22Rv1 (cell line): Measurements from ENCODE around the gene CPZ.

ENCODE experiments used
- ZFX ChIP-seq: fragments of 450-650 bp; IDR thresholded peaks from 2 replicates; pipeline ENCODE4 v1.6.1; 2017; ENCODE audit warnings: antibody characterized with exemption, borderline replicate concordance
- TF ChIP-seq, protein P1 (sequence below): fragments of 450-650 bp; IDR thresholded peaks from 2 replicates; pipeline ENCODE4 v1.5.1; 2017; ENCODE audit warnings: mild to moderate bottlenecking

- TF ChIP-seq, protein P1, sequence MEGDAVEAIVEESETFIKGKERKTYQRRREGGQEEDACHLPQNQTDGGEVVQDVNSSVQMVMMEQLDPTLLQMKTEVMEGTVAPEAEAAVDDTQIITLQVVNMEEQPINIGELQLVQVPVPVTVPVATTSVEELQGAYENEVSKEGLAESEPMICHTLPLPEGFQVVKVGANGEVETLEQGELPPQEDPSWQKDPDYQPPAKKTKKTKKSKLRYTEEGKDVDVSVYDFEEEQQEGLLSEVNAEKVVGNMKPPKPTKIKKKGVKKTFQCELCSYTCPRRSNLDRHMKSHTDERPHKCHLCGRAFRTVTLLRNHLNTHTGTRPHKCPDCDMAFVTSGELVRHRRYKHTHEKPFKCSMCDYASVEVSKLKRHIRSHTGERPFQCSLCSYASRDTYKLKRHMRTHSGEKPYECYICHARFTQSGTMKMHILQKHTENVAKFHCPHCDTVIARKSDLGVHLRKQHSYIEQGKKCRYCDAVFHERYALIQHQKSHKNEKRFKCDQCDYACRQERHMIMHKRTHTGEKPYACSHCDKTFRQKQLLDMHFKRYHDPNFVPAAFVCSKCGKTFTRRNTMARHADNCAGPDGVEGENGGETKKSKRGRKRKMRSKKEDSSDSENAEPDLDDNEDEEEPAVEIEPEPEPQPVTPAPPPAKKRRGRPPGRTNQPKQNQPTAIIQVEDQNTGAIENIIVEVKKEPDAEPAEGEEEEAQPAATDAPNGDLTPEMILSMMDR = no peak
- no peak for TF ChIP-seq ZFX
Measured at GRCh38 chr4:8582016-8582415, 10.5 kb upstream of the CPZ start.
